AG09309 (cell line): Measurements from ENCODE around the gene MFSD6.

Source experiments
- DNase-seq: peaks from one replicate; pipeline ENCODE4 v3.0.0-alpha.2; 2010; ENCODE audit warnings: low read depth
- H3K4me3 ChIP-seq: 2 replicates; pipeline ENCODE4 v1.5.1; 2011; ENCODE audit warnings: mild to moderate bottlenecking, low read depth, low read length, moderate library complexity; ENCODE audit not compliant: control insufficient read depth
- TF ChIP-seq, protein P1 (sequence below): IDR thresholded peaks from 2 replicates; pipeline ENCODE4 v1.5.1; 2011; ENCODE audit warnings: mild to moderate bottlenecking, low read depth, low read length, inconsistent platforms; ENCODE audit not compliant: insufficient read depth, control insufficient read depth; ENCODE audit errors: missing control alignments

Gene MFSD6

DNA sequence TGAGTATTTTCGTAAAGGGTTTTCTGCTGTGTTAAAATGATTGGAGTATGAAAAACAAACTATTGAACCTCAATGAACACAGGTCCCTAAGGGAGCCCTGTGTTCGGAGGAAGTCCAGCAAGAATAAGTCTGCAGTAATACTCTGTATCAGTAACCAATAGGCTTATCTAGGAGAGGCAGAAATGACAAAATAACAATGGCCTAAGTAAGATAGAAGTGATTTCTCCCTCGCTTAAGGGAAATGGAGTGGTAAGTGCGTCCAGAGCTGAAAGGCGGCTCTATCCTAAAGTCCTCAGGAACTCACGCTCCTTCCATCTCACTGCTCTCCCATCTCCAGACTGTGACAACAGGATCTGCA lies 29.3 kb upstream of the MFSD6 start:
- TF ChIP-seq, protein P1, sequence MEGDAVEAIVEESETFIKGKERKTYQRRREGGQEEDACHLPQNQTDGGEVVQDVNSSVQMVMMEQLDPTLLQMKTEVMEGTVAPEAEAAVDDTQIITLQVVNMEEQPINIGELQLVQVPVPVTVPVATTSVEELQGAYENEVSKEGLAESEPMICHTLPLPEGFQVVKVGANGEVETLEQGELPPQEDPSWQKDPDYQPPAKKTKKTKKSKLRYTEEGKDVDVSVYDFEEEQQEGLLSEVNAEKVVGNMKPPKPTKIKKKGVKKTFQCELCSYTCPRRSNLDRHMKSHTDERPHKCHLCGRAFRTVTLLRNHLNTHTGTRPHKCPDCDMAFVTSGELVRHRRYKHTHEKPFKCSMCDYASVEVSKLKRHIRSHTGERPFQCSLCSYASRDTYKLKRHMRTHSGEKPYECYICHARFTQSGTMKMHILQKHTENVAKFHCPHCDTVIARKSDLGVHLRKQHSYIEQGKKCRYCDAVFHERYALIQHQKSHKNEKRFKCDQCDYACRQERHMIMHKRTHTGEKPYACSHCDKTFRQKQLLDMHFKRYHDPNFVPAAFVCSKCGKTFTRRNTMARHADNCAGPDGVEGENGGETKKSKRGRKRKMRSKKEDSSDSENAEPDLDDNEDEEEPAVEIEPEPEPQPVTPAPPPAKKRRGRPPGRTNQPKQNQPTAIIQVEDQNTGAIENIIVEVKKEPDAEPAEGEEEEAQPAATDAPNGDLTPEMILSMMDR: no peak
- DNase-seq: no peak
- no peak overlapping the region for H3K4me3 ChIP-seq

DNA sequence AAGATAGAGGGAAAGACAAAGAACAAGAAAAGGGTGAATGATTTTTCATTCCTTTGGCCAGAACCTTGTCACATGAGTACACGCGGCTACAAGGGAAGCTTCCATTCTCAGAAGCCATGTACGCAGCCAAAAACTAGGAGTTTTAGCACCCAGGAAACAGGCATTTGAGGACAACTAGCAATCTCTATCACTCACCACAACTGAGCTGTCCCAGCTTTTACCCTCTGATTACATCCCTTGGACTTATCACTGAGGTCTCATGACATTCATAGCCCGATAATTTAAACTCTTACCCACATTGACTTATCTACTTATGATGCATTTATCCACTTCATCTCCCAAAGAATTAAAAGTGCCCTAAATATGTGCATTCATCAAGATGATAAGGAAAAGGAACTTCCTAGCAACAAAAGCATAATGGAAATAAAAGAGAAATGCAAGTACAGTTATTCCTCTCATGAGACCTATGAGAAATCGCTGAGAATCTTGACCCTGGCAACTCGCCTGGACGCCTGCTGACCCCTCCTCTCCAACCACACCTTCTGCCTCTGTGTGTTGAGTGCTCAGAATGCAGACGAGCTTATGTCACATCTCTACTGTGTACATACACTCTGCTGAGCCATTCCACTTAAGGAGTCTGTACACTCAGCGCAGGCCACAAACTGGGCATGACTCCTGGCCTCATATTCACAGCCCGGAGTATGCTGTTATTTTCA lies 28.7 kb upstream of the MFSD6 start:
- no peak overlapping the region for H3K4me3 ChIP-seq
- TF ChIP-seq, protein P1: no peak
- no peak for DNase-seq

DNA sequence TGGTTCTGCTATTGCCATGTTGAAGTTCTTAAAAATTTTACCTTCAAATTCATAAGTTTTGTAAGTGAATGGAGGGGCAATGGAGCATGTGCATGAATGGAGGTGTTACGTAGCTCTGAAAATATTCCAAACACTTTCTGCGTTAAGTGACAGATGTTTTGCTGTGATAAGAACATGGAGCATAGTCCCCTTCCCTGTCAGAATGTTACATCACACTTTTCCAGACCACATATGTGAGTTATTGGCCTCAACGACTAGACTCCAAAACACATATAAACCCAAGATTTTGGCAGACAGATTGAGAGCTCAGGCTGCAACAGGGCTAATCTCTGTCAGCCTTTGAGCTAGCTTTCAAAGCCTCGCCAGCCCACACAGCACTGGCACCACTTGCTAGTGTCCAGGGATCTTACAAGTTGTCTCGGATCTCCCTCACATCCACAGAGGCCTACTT lies 27.2 kb upstream of the MFSD6 start:
- TF ChIP-seq, protein P1: no peak
- no peak overlapping the region for H3K4me3 ChIP-seq
- DNase-seq: no peak

DNA sequence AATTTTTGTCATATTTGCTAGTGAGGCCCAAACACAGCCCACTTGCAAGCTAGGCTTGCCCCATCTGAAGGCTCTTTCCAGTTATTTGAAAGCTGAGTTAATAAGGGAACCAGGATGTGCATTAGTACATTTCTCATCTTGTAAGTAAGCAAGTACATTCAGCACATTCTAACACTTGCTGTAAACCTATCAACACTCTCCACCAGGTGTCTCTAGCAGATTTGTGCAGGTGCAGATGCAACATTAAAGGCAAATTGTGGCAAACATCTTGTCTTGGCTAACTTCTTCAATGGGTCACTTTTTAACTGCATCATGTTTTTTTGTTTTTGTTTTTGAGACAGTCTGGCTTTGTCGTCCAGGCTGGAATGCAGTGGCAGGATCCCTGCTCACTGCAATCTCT lies 25.3 kb upstream of the MFSD6 start:
- peak; percentile 18 for DNase-seq
- no peak overlapping the region for H3K4me3 ChIP-seq
- TF ChIP-seq, protein P1: peak; percentile 36

DNA sequence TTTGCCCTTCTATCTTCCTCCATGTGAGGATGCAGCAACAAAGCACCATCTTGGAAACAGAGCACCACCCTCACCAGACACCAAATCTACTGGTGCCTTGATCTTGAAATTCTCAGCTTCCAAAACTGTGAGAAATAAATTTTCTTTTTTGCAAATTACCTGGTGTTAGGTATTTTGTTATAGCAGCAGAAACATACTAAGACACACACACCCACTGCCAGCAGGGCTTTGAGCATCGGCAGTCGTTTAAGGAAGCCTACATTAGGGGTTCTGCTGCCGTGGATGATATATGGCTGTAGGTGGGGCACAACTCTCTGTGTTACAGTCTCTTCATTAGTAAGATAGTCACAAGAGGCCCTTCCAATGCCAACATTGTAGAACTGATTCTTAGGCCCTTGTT lies 20.7 kb upstream of the MFSD6 start:
- no peak for DNase-seq
- TF ChIP-seq, protein P1: no peak

DNA sequence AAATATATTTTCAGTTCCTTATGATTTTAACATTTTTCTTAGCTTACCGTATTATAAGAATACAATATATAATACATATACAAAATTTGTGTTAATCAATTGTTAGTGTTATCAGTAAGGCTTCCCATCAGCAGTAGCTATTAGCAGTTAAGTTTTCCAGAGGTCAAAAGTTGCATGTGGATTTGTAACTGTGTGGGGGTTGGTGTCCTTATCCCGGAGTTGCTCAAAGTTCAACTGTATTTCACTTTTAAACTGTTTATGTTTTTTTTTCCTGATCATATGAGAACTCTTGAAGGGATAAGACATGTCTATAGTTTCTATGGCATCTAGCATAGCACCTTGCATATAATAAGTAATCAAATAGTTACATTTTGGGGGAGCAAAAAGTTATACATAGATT lies 11.9 kb upstream of the MFSD6 start:
- TF ChIP-seq, protein P1: no peak
- DNase-seq: no peak
- no peak overlapping the region for H3K4me3 ChIP-seq

More for the DNA sequence above, 20.7 kb upstream of the MFSD6 start:
- no peak overlapping the region for H3K4me3 ChIP-seq
